ENCODE results near the gene CHADL.
A peak's percentile ranks its signal among the peaks of the same experiment; 100 is the strongest.

The CHADL gene

DNA sequence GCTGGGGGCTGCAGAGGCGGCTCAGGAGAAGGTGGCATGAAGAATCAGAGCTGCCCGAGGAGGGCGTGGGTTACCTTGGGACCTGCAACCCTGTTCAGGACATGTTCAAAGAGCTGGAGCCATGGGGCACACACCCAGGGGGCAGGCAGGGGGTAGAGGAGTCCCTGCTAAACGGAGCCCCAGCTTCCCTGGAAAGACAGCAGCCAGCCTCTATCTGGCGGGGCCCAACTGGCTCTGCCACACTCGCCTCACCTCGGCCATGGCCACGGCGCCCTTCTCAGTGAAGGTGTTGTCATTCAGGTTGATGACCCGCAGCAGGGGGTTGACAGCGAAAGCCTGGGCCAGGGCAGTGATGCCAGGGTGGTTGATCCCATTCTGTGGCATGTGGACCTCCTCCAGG is 17.0 kb upstream of the CHADL start:
- no peaks in the 10 kb centered on the region for H3K79me1 ChIP-seq (ENCODE audit: low read length)
- H4K91ac ChIP-seq (ENCODE audit: low read depth, low read length) = no peak overlapping the region
- no peak overlapping the region for H2AK5ac ChIP-seq (ENCODE audit: low read length)
- no peak overlapping the region for H4K8ac ChIP-seq (ENCODE audit: low read depth, low read length)
- H3K4me1 ChIP-seq (ENCODE audit: control insufficient read depth in 1 of 2, insufficient read depth in 2 of 2, low read length in 2 of 2) = no peaks in the 10 kb centered on the region
- H3K9ac ChIP-seq (ENCODE audit: low read length) = no peak overlapping the region
- no peak overlapping the region for H4K12ac ChIP-seq (ENCODE audit: low read depth, low read length)
- H3K27ac ChIP-seq (ENCODE audit: low read depth, low read length) = no peak overlapping the region
- H3K4ac ChIP-seq (ENCODE audit: low read depth, low read length) = no peak overlapping the region
- DNase-seq = no peak
- H3K4me3 ChIP-seq (ENCODE audit: low read depth, low read length) = no peak overlapping the region
- WGBS (ENCODE audit: extremely low coverage, insufficient coverage, insufficient read length) = no CpG with 5 or more reads among the region's 11 CpGs
- no peaks in the 10 kb centered on the region for H3K27me3 ChIP-seq (ENCODE audit: insufficient read depth, low read length)
- H3K23ac ChIP-seq (ENCODE audit: low read length) = no peak overlapping the region
- H2BK120ac ChIP-seq (ENCODE audit: insufficient read depth, low read length, poor library complexity) = no peak overlapping the region
- no peak overlapping the region for H2BK12ac ChIP-seq (ENCODE audit: low read length)
- H2AFZ ChIP-seq (ENCODE audit: insufficient read depth, low read length, poor library complexity) = no peak overlapping the region
- no peak overlapping the region for H3K18ac ChIP-seq (ENCODE audit: low read length)
- H3K79me2 ChIP-seq (ENCODE audit: control insufficient read depth, insufficient read depth, low read length, poor library complexity) = no peaks in the 10 kb centered on the region
- H2BK5ac ChIP-seq (ENCODE audit: low read depth, low read length, poor library complexity) = no peak overlapping the region
- H3K14ac ChIP-seq (ENCODE audit: low read length) = no peak overlapping the region
- H3K9me3 ChIP-seq (ENCODE audit: insufficient read depth, low read depth, low read length) = peaks cover 3% of the 10 kb centered on the region
- peaks cover 88 to 89% of the 10 kb centered on the region in 2 experiments for H3K36me3 ChIP-seq (ENCODE audit: control insufficient read depth in 1 of 2, insufficient read depth in 2 of 2, low read length in 2 of 2)
- no peak overlapping the region for H3K4me2 ChIP-seq (ENCODE audit: low read length)

DNA sequence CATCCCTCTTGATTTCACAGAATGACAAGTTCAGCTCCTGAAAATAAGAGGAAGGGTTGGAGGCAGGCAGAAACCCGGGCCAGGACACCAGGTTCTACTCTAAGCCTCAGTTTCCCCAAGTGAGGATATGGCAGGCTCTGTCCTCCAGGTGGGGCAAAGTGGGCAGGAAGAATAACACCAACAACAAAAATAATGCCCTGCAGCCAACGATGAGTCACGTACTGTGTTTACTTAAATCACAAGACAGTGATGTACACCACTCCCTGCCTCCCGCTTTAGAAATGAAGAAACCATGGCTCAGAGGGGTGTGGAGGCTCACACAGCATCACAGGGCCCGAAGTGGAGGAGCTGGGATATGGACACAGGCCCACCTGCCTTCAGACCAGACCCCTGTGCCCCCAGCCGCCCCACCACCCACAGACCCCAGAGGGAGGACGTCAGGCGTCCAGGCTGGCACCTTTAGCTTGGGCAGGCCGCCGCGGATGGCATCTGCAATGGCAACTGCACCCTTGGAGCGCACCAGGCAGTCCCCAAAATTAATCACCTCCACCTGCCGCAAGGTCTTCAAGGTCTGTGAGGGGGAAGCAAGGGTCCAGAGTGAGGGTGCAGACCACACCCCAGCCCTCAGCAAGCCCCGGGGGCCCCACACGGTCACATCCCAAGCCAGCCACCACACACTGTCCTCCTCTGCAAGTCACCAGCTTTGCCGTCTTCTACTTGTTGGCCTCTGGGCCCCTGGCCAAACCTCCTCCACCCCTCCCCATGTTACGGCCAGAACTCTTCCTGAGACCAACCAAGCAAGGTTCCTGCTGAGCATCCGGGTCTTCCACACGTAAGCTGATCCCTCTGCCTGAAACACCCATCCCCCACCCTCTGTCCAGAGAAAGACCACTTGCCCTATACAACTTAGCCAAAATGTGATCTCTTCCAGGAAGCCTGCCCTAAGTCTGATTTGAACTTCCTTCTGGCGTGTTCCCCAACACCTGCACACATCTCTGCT is 15.8 kb upstream of the CHADL start:
- Histone ChIP-seq H3K79me2 (ENCODE audit: control insufficient read depth, insufficient read depth, low read length, poor library complexity) (no peaks in the 10 kb centered on the region), H3K79me1 (ENCODE audit: low read length) (no peaks in the 10 kb centered on the region), H2AFZ (ENCODE audit: insufficient read depth, low read length, poor library complexity) (no peak overlapping the region), H4K91ac (ENCODE audit: low read depth, low read length) (no peak overlapping the region), H3K18ac (ENCODE audit: low read length) (no peak overlapping the region), H3K9me3 (ENCODE audit: insufficient read depth, low read depth, low read length) (peaks cover 3% of the 10 kb centered on the region), H3K9ac (ENCODE audit: low read length) (no peak overlapping the region), H2BK12ac (ENCODE audit: low read length) (no peak overlapping the region), H3K23ac (ENCODE audit: low read length) (no peak overlapping the region), H3K14ac (ENCODE audit: low read length) (no peak overlapping the region), H3K4me2 (ENCODE audit: low read length) (no peak overlapping the region), H4K8ac (ENCODE audit: low read depth, low read length) (no peak overlapping the region), H2BK120ac (ENCODE audit: insufficient read depth, low read length, poor library complexity) (no peak overlapping the region), H3K27ac (ENCODE audit: low read depth, low read length) (no peak overlapping the region), H3K4ac (ENCODE audit: low read depth, low read length) (no peak overlapping the region), H2BK5ac (ENCODE audit: low read depth, low read length, poor library complexity) (no peak overlapping the region), H3K27me3 (ENCODE audit: insufficient read depth, low read length) (no peaks in the 10 kb centered on the region), H3K4me1 (ENCODE audit: control insufficient read depth in 1 of 2, insufficient read depth in 2 of 2, low read length in 2 of 2) (no peaks in the 10 kb centered on the region), H4K12ac (ENCODE audit: low read depth, low read length) (no peak overlapping the region), H3K36me3 (ENCODE audit: control insufficient read depth in 1 of 2, insufficient read depth in 2 of 2, low read length in 2 of 2) (peaks cover 84 to 87% of the 10 kb centered on the region in 2 experiments), H2AK5ac (ENCODE audit: low read length) (no peak overlapping the region), H3K4me3 (ENCODE audit: low read depth, low read length) (no peak overlapping the region)
- WGBS (ENCODE audit: extremely low coverage, insufficient coverage, insufficient read length) = no CpG with 5 or more reads among the region's 20 CpGs
- DNase-seq = peak; percentile 14 to 51

DNA sequence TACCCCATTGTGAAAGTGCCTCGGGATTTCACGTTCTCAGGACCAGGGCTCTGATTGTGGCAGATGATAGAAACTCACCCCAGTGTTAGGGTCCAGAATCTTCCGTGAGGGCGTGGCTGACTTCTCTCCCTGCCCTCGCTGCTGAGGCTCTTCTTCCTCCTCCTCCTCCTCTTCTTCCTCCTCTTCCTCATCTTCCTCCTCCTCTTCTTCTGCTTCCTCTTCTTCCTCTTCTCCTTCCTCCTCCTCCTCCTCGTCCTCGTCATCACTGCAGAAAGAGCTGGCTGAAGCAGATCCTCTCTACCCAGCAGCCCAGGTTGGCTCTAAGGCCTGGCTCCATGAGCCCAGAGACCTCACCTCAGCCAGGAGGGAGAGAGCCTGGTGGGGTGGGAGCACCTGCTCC is 13.5 kb upstream of the CHADL start:
- no peaks in the 10 kb centered on the region for H3K79me2 ChIP-seq (ENCODE audit: control insufficient read depth, insufficient read depth, low read length, poor library complexity)
- H3K36me3 ChIP-seq (ENCODE audit: control insufficient read depth in 1 of 2, insufficient read depth in 2 of 2, low read length in 2 of 2) = peaks cover 88 to 92% of the 10 kb centered on the region in 2 experiments
- H2AFZ ChIP-seq (ENCODE audit: insufficient read depth, low read length, poor library complexity) = no peak overlapping the region
- no peaks in the 10 kb centered on the region for H3K27me3 ChIP-seq (ENCODE audit: insufficient read depth, low read length)
- H3K4me2 ChIP-seq (ENCODE audit: low read length) = no peak overlapping the region
- H2BK5ac ChIP-seq (ENCODE audit: low read depth, low read length, poor library complexity) = no peak overlapping the region
- no peak overlapping the region for H4K8ac ChIP-seq (ENCODE audit: low read depth, low read length)
- H3K23ac ChIP-seq (ENCODE audit: low read length) = no peak overlapping the region
- H4K91ac ChIP-seq (ENCODE audit: low read depth, low read length) = no peak overlapping the region
- H3K9ac ChIP-seq (ENCODE audit: low read length) = no peak overlapping the region
- H3K27ac ChIP-seq (ENCODE audit: low read depth, low read length) = no peak overlapping the region
- no peaks in the 10 kb centered on the region for H3K79me1 ChIP-seq (ENCODE audit: low read length)
- no CpG with 5 or more reads among the region's 7 CpGs for WGBS (ENCODE audit: extremely low coverage, insufficient coverage, insufficient read length)
- H4K12ac ChIP-seq (ENCODE audit: low read depth, low read length) = no peak overlapping the region
- H3K4me3 ChIP-seq (ENCODE audit: low read depth, low read length) = no peak overlapping the region
- H3K14ac ChIP-seq (ENCODE audit: low read length) = no peak overlapping the region
- no peaks in the 10 kb centered on the region for H3K9me3 ChIP-seq (ENCODE audit: insufficient read depth, low read depth, low read length)
- H2BK12ac ChIP-seq (ENCODE audit: low read length) = no peak overlapping the region
- H3K4me1 ChIP-seq (ENCODE audit: control insufficient read depth in 1 of 2, insufficient read depth in 2 of 2, low read length in 2 of 2) = no peaks in the 10 kb centered on the region
- no peak overlapping the region for H2AK5ac ChIP-seq (ENCODE audit: low read length)
- H3K18ac ChIP-seq (ENCODE audit: low read length) = no peak overlapping the region
- no peak for DNase-seq
- no peak overlapping the region for H2BK120ac ChIP-seq (ENCODE audit: insufficient read depth, low read length, poor library complexity)
- no peak overlapping the region for H3K4ac ChIP-seq (ENCODE audit: low read depth, low read length)

GRCh38 chr22:41252365-41252764 is 11.6 kb upstream of the CHADL start:
- no peaks in the 10 kb centered on the region for H3K4me1 ChIP-seq (ENCODE audit: control insufficient read depth in 1 of 2, insufficient read depth in 2 of 2, low read length in 2 of 2)
- H4K8ac ChIP-seq (ENCODE audit: low read depth, low read length) = no peak overlapping the region
- no peak for DNase-seq
- no peak overlapping the region for H3K9ac ChIP-seq (ENCODE audit: low read length)
- no peak overlapping the region for H2BK12ac ChIP-seq (ENCODE audit: low read length)
- H2AK5ac ChIP-seq (ENCODE audit: low read length) = no peak overlapping the region
- H3K9me3 ChIP-seq (ENCODE audit: insufficient read depth, low read depth, low read length) = no peaks in the 10 kb centered on the region
- no peaks in the 10 kb centered on the region for H3K79me2 ChIP-seq (ENCODE audit: control insufficient read depth, insufficient read depth, low read length, poor library complexity)
- no peak overlapping the region for H3K14ac ChIP-seq (ENCODE audit: low read length)
- no CpG with 5 or more reads among the region's 8 CpGs for WGBS (ENCODE audit: extremely low coverage, insufficient coverage, insufficient read length)
- peaks cover 88 to 92% of the 10 kb centered on the region in 2 experiments for H3K36me3 ChIP-seq (ENCODE audit: control insufficient read depth in 1 of 2, insufficient read depth in 2 of 2, low read length in 2 of 2)
- H3K4me2 ChIP-seq (ENCODE audit: low read length) = no peak overlapping the region
- H3K23ac ChIP-seq (ENCODE audit: low read length) = no peak overlapping the region
- H4K91ac ChIP-seq (ENCODE audit: low read depth, low read length) = no peak overlapping the region
- no peak overlapping the region for H2BK120ac ChIP-seq (ENCODE audit: insufficient read depth, low read length, poor library complexity)
- no peak overlapping the region for H3K4me3 ChIP-seq (ENCODE audit: low read depth, low read length)
- H3K18ac ChIP-seq (ENCODE audit: low read length) = no peak overlapping the region
- no peak overlapping the region for H2BK5ac ChIP-seq (ENCODE audit: low read depth, low read length, poor library complexity)
- H3K27ac ChIP-seq (ENCODE audit: low read depth, low read length) = no peak overlapping the region
- H3K27me3 ChIP-seq (ENCODE audit: insufficient read depth, low read length) = no peaks in the 10 kb centered on the region
- no peak overlapping the region for H4K12ac ChIP-seq (ENCODE audit: low read depth, low read length)
- H2AFZ ChIP-seq (ENCODE audit: insufficient read depth, low read length, poor library complexity) = no peak overlapping the region
- no peaks in the 10 kb centered on the region for H3K79me1 ChIP-seq (ENCODE audit: low read length)
- no peak overlapping the region for H3K4ac ChIP-seq (ENCODE audit: low read depth, low read length)
